Measurements from ENCODE around the gene CYP27A1.

Gene CYP27A1

GRCh38 chr2:218812861-218813260, 30.9 kb downstream of the CYP27A1 start:
- DNase-seq = no peak

GRCh38 chr2:218813771-218814460, 32.0 kb downstream of the CYP27A1 start:
- no peak for DNase-seq

GRCh38 chr2:218814540-218815243, 32.7 kb downstream of the CYP27A1 start:
- no peak for DNase-seq

- no peak for DNase-seq
These were observed 33.3 kb downstream of the CYP27A1 start for GRCh38 chr2:218815244-218815637.

- DNase-seq = no peak
These were observed 33.7 kb downstream of the CYP27A1 start for GRCh38 chr2:218815649-218816048.

GRCh38 chr2:218816561-218817011, 34.6 kb downstream of the CYP27A1 start:
- no peak for DNase-seq

GRCh38 chr2:218819093-218819492, 37.1 kb downstream of the CYP27A1 start:
- DNase-seq = no peak

GRCh38 chr2:218820746-218821369, 38.9 kb downstream of the CYP27A1 start:
- no peak for DNase-seq

- DNase-seq = no peak
These were observed 39.8 kb downstream of the CYP27A1 start for GRCh38 chr2:218821605-218822211.

GRCh38 chr2:218822622-218823021, 40.7 kb downstream of the CYP27A1 start:
- DNase-seq = peak; percentile 46

- no peak for DNase-seq
These were observed 41.4 kb downstream of the CYP27A1 start for GRCh38 chr2:218823196-218823855.

- no peak for DNase-seq
These were observed 42.1 kb downstream of the CYP27A1 start for GRCh38 chr2:218824004-218824403.

- DNase-seq = no peak
These were observed 44.8 kb downstream of the CYP27A1 start for GRCh38 chr2:218826791-218827190.

GRCh38 chr2:218827701-218828476, 45.9 kb downstream of the CYP27A1 start:
- DNase-seq = no peak

- no peak for DNase-seq
These were observed 46.5 kb downstream of the CYP27A1 start for GRCh38 chr2:218828477-218828778.

GRCh38 chr2:218829868-218830451, 48.0 kb downstream of the CYP27A1 start:
- DNase-seq = no peak

- DNase-seq = no peak
These were observed 48.8 kb downstream of the CYP27A1 start for GRCh38 chr2:218830526-218831306.

- DNase-seq = no peak
These were observed 49.5 kb downstream of the CYP27A1 start, which contains the start of gene PRKAG3 for GRCh38 chr2:218831378-218831990. Gene PRKAG3 (minus strand): TSS chr2:218831803.

- DNase-seq = no peak
These were observed 50.1 kb downstream of the CYP27A1 start for GRCh38 chr2:218832081-218832480.

- DNase-seq = no peak
These were observed 50.6 kb downstream of the CYP27A1 start for GRCh38 chr2:218832520-218832919.

Data from NCI-H2171 treated with DMSO at 0.1 percent for 48 hours (cell line).